Glutamatergic neuron (in vitro differentiated cells): Measurements from ENCODE around the gene ACO1. TPM values are rescaled to one million over a fixed set of nuclear protein-coding genes. Genes with fewer than 3 reads are reported as not detected.

Experiments used
- DNase-seq: peaks from one replicate; pipeline ENCODE4 v3.0.0; 2022
- H3K27ac Mint-ChIP-seq: one replicate; pipeline ENCODE4 v1.8.0; 2020; ENCODE audit warnings: mild to moderate bottlenecking, mixed read lengths, inconsistent platforms; ENCODE audit not compliant: unreplicated experiment
- H3K27me3 Mint-ChIP-seq: one replicate; pipeline ENCODE4 v1.8.0; 2020; ENCODE audit warnings: mild to moderate bottlenecking, moderate library complexity, mixed read lengths, inconsistent platforms; ENCODE audit not compliant: unreplicated experiment
- H3K36me3 Mint-ChIP-seq: one replicate; pipeline ENCODE4 v1.8.0; 2020; ENCODE audit warnings: mild to moderate bottlenecking, mixed read lengths, inconsistent platforms; ENCODE audit not compliant: unreplicated experiment
- H3K4me1 Mint-ChIP-seq: one replicate; pipeline ENCODE4 v1.8.0; 2020; ENCODE audit warnings: mild to moderate bottlenecking, low read depth, mixed read lengths, inconsistent platforms; ENCODE audit not compliant: unreplicated experiment
- H3K4me3 Mint-ChIP-seq: one replicate; pipeline ENCODE4 v1.8.0; 2020; ENCODE audit warnings: mild to moderate bottlenecking, mixed read lengths, inconsistent platforms; ENCODE audit not compliant: unreplicated experiment
- H3K9me3 Mint-ChIP-seq: one replicate; pipeline ENCODE4 v1.8.0; 2020; ENCODE audit warnings: mild to moderate bottlenecking, moderate library complexity, mixed read lengths, inconsistent platforms; ENCODE audit not compliant: unreplicated experiment
- CTCF ChIP-seq: fragments of 200-600 bp; sonication (generic); IDR thresholded peaks from one replicate; pipeline ENCODE4 v1.5.0; 2021; ENCODE audit not compliant: partially characterized antibody, unreplicated experiment
- total RNA-seq: library from RNA; stranded (reverse); fragmentation: NEBNext Ultra II Directional; extraction: Animal tissue kit (Norgen Biotek cat#: 25700); gene quantifications from one replicate; pipeline ENCODE4 v1.2.1, GENCODE V29; 2021; ENCODE audit not compliant: unreplicated experiment

Gene ACO1
- total RNA-seq, 1 donor from 2014 or later = 17.6 TPM

- Mint-ChIP-seq H3K4me1 (no peaks in the 10 kb centered on the region), H3K27ac (no peak overlapping the region), H3K9me3 (peaks cover 2% of the 10 kb centered on the region)
These were observed 42.0 kb downstream of the ACO1 start for GRCh38 chr9:32426278-32426939.

GRCh38 chr9:32427111-32427873 is 42.8 kb downstream of the ACO1 start:
- Mint-ChIP-seq H3K4me1 (no peaks in the 10 kb centered on the region), H3K4me3 (no peak overlapping the region), H3K36me3 (no peaks in the 10 kb centered on the region), H3K27ac (no peak overlapping the region), H3K9me3 (no peaks in the 10 kb centered on the region), H3K27me3 (no peaks in the 10 kb centered on the region)
- DNase-seq = no peak
- TF ChIP-seq CTCF = no peak

More at GRCh38 chr9:32426278-32426939, 42.0 kb downstream of the ACO1 start:
- H3K4me3 Mint-ChIP-seq = no peak overlapping the region
- H3K36me3 Mint-ChIP-seq = no peaks in the 10 kb centered on the region
- no peak for TF ChIP-seq CTCF
- no peaks in the 10 kb centered on the region for H3K27me3 Mint-ChIP-seq
- no peak for DNase-seq

- Mint-ChIP-seq H3K27ac (no peak overlapping the region), H3K4me3 (no peak overlapping the region), H3K9me3 (no peaks in the 10 kb centered on the region), H3K4me1 (no peaks in the 10 kb centered on the region), H3K27me3 (no peaks in the 10 kb centered on the region), H3K36me3 (no peaks in the 10 kb centered on the region)
- no peak for DNase-seq
- TF ChIP-seq CTCF = no peak
These were observed 46.3 kb downstream of the ACO1 start for GRCh38 chr9:32430720-32431119.

GRCh38 chr9:32431196-32431595 is 46.8 kb downstream of the ACO1 start:
- TF ChIP-seq CTCF = no peak
- no peak for DNase-seq
- Mint-ChIP-seq H3K27ac (no peak overlapping the region), H3K4me3 (no peak overlapping the region), H3K9me3 (no peaks in the 10 kb centered on the region), H3K4me1 (no peaks in the 10 kb centered on the region), H3K27me3 (no peaks in the 10 kb centered on the region), H3K36me3 (no peaks in the 10 kb centered on the region)
